Measurements from ENCODE around the gene SLIT1. TPM values are rescaled to one million over a fixed set of nuclear protein-coding genes. Genes with fewer than 3 reads are reported as not detected.

SLIT1 gene
- total and polyA plus RNA-seq, 12 donors: 0.05 to 0.65 (median 0.15) TPM

DNA sequence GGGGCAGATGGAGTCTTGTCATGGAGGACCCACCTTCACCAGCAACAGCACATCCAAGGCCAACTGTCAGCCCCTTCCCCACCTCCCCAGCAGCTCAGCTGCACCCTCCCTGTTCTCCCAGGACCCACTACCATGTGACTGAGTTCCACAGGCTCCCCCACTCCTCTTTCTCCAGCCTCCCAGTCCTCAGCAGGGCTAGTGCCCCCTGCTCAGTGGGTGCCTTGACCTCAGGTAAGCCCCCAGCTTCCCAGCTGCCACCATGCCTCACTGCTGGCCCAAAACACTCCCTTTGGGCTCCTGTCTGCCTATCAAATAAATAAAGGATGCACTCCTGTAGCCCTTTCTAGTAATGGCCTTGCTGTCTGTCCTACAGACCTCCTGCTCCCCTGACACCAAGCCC, 174.4 kb downstream of the SLIT1 start:
- H3K36me3 ChIP-seq (replicated peaks in 1 of 2): no peaks in the 10 kb centered on the region
- H3K27me3 ChIP-seq: no peaks in the 10 kb centered on the region
- TF ChIP-seq CTCF (IDR thresholded peaks at IDR 0.05) (no peak), POLR2A (IDR thresholded peaks at IDR 0.05) (no peak)
- no peaks in the 10 kb centered on the region for H3K4me1 ChIP-seq (replicated peaks in 1 of 2)
- H3K27ac ChIP-seq: no peak overlapping the region
- DNase-seq: no peak
- no peak overlapping the region for H3K4me3 ChIP-seq
- peaks cover 0 to 7% (median 0%) of the 10 kb centered on the region in 3 donors for H3K9me3 ChIP-seq (replicated peaks in 1 of 3)
- intact Hi-C loops (cut with DNase I): no loop called here

GRCh38 chr10:97010695-97011206, 175.0 kb downstream of the SLIT1 start:
- no peak overlapping the region for H3K27ac ChIP-seq
- no peak for DNase-seq
- no peak overlapping the region for H3K4me3 ChIP-seq
- intact Hi-C loops (cut with DNase I): no loop called here
- no peaks in the 10 kb centered on the region for H3K36me3 ChIP-seq (replicated peaks in 1 of 2)
- no peak for TF ChIP-seq CTCF (IDR thresholded peaks at IDR 0.05)
- H3K9me3 ChIP-seq (replicated peaks in 1 of 3): peaks cover 0 to 7% (median 0%) of the 10 kb centered on the region in 3 donors
- WGBS, 4 donors: 69 to 94% (median 91%) methylated on average over 2 to 4 of the region's 4 CpGs
- no peaks in the 10 kb centered on the region for H3K27me3 ChIP-seq
- H3K4me1 ChIP-seq (replicated peaks in 1 of 2): no peaks in the 10 kb centered on the region

DNA sequence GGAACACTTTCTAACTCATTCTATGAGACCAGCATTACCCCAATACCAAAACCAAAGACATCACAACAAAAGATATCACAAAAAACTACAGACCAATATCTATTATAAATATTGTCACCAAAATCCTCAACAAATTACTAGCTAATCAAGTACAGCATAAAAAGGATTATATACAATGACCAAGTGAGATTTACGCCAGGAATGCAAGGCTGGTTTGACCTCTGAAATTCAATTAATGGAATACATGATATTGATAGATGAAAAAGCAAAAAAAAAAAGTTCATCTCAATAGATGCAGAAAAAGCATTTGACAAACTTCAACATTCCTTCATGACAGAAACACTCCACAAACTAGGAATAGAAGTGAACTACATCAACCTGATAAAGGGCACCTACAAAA, 178.3 kb downstream of the SLIT1 start:
- Histone ChIP-seq H3K4me3 (no peak overlapping the region), H3K4me1 (replicated peaks in 1 of 2) (no peaks in the 10 kb centered on the region), H3K27ac (no peak overlapping the region), H3K9me3 (replicated peaks in 1 of 3) (peaks cover 0 to 7% (median 0%) of the 10 kb centered on the region in 3 donors), H3K36me3 (replicated peaks in 1 of 2) (no peaks in the 10 kb centered on the region), H3K27me3 (no peaks in the 10 kb centered on the region)
- 92 to 98% (median 94%) methylated on average over 1 of the region's 1 CpG for WGBS, 4 donors
- TF ChIP-seq POLR2A (IDR thresholded peaks at IDR 0.05) (no peak), CTCF (IDR thresholded peaks at IDR 0.05) (no peak)
- intact Hi-C loops (cut with DNase I): no loop called here
- no peak for DNase-seq

DNA sequence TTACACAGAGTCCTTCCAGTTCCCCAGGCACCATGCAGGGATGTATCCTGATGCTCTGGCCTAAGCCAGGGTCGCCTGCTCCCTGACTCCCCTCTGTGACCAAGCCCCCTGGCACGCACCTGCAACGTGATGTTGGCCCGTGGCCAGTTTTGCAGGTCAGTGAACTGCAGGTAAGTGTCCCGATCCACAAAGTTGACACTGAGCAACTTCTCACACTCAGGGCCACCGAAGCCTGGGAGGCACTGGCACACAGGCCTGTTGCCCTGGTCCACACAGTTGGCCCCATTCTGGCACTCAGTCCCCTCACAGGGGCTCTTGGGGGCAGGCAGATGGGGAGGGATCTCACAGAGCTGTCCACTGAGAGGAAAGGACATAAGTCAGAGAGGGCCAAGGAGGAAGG, 179.4 kb downstream of the SLIT1 start:
- 53 to 84% (median 76%) methylated on average over 6 of the region's 6 CpGs for WGBS, 4 donors
- Histone ChIP-seq H3K36me3 (replicated peaks in 1 of 2) (no peaks in the 10 kb centered on the region), H3K9me3 (replicated peaks in 1 of 3) (peaks cover 0 to 7% (median 0%) of the 10 kb centered on the region in 3 donors), H3K4me3 (no peak overlapping the region), H3K4me1 (replicated peaks in 1 of 2) (no peaks in the 10 kb centered on the region), H3K27me3 (no peaks in the 10 kb centered on the region), H3K27ac (no peak overlapping the region)
- no peak for TF ChIP-seq POLR2A (IDR thresholded peaks at IDR 0.05)
- TF ChIP-seq CTCF (IDR thresholded peaks at IDR 0.05): no peak
- intact Hi-C loops (cut with DNase I): no loop called here
- DNase-seq: no peak

Measured in adrenal gland (tissue), 12 donors.